KBM-7 (cell line): ENCODE results near the gene TCTN3.
"Not testable (repeated sequence)": the region's sequence is repeated elsewhere in the genome, so short reads cannot be mapped to it uniquely, and the experiment has no call there.

Source experiments
- DNase-seq: peaks from one replicate; pipeline ENCODE4 v3.0.0-alpha.2; 2015
- in situ Hi-C: fragments of 300-500 bp; cut with MboI; formaldehyde crosslinking; loops from 2 replicates; pipeline ENCODE4 v1.14.3; 2020; ENCODE audit warnings: low sequenced_read_pairs, low pct_unique_long_range_greater_than_20kb, mixed read lengths

TCTN3 gene

GRCh38 chr10:95646160-95646559 is 47.6 kb downstream of the TCTN3 start:
- no peak for DNase-seq
- in situ Hi-C loops = no loop called here

- no peak for DNase-seq
- in situ Hi-C loops = no loop called here
These were observed 48.8 kb downstream of the TCTN3 start for GRCh38 chr10:95644901-95645300.

- in situ Hi-C loops = no loop called here
- DNase-seq = no peak
These were observed 52.8 kb downstream of the TCTN3 start for GRCh38 chr10:95640891-95641315.

- DNase-seq = no peak
- in situ Hi-C loops = no loop called here
These were observed 55.8 kb downstream of the TCTN3 start for GRCh38 chr10:95637911-95638310.

GRCh38 chr10:95637140-95637539 is 56.6 kb downstream of the TCTN3 start:
- DNase-seq = no peak
- in situ Hi-C loops = no loop called here

GRCh38 chr10:95635319-95635733 is 58.4 kb downstream of the TCTN3 start:
- in situ Hi-C loops = no loop called here
- DNase-seq = no peak

GRCh38 chr10:95628786-95629185 is 64.9 kb downstream of the TCTN3 start:
- in situ Hi-C loops = no loop called here
- DNase-seq = no peak

- DNase-seq = no peak
- in situ Hi-C loops = no loop called here
These were observed 67.2 kb downstream of the TCTN3 start for GRCh38 chr10:95626500-95626899.

GRCh38 chr10:95620415-95620814 is 73.3 kb downstream of the TCTN3 start:
- in situ Hi-C loops, DNase-seq: not testable (repeated sequence)

GRCh38 chr10:95618101-95618500 is 75.6 kb downstream of the TCTN3 start:
- no peak for DNase-seq
- in situ Hi-C loops = no loop called here

- in situ Hi-C loops = no loop called here
- DNase-seq = no peak
These were observed 77.3 kb downstream of the TCTN3 start for GRCh38 chr10:95616446-95616845.
